ENCODE data around the gene AKAP13. TPM values are rescaled to one million over a fixed set of nuclear protein-coding genes. Genes with fewer than 3 reads are reported as not detected.

AKAP13 gene
- polyA plus RNA-seq, 1 donor from 2014 or later = 10.0 TPM

DNA sequence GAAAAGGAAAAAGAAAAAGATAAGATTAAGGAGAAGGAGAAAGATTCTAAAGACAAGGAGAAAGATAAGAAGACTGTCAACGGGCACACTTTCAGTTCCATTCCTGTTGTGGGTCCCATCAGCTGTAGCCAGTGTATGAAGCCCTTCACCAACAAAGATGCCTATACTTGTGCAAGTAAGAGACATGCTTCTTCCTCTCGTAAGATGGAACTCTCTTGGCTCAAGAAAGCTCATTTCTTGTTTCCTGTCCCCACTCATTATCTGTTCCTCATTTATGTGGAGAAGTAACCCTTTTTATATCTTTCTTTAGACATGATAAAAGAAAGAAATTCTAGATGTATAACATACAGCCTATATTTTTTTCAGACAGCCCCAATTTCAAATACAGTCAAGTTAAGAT is 312.9 kb downstream of the AKAP13 start:
- H3K9ac ChIP-seq (ENCODE audit: low read length) = no peak overlapping the region
- no peaks in the 10 kb centered on the region for H3K27me3 ChIP-seq (ENCODE audit: insufficient read depth, low read depth, low read length)
- H2AFZ ChIP-seq (ENCODE audit: low read depth, low read length) = no peak overlapping the region
- no peak for TF ChIP-seq EP300 (conservative IDR thresholded peaks at IDR 0.05; ENCODE audit: poor library complexity, severe bottlenecking)
- no peak for TF ChIP-seq TAF1 (IDR thresholded peaks at IDR 0.05; ENCODE audit: low read depth)
- no peak for TF ChIP-seq RAD21 (conservative IDR thresholded peaks at IDR 0.05)
- TF ChIP-seq SMC3 (conservative IDR thresholded peaks at IDR 0.05; ENCODE audit: poor library complexity) = no peak
- no peaks in the 10 kb centered on the region for H3F3A ChIP-seq (ENCODE audit: insufficient read depth, low read length, poor library complexity, severe bottlenecking)
- no peaks in the 10 kb centered on the region for H3K36me3 ChIP-seq (ENCODE audit: insufficient read depth, low read length)
- no peaks in the 10 kb centered on the region for H4K20me1 ChIP-seq (ENCODE audit: insufficient read depth)
- no peaks in the 10 kb centered on the region for H3K79me2 ChIP-seq (replicated peaks; ENCODE audit: insufficient read depth, low read length)
- no peaks in the 10 kb centered on the region for H3K9me3 ChIP-seq (ENCODE audit: low read length)
- H3K4me3 ChIP-seq (ENCODE audit: low read length) = no peak overlapping the region
- no peaks in the 10 kb centered on the region for H3K9me2 ChIP-seq (ENCODE audit: insufficient read depth, low read length)
- no peak overlapping the region for H3K27ac ChIP-seq (ENCODE audit: low read length)
- H3K4me2 ChIP-seq (ENCODE audit: low read length) = no peak overlapping the region

DNA sequence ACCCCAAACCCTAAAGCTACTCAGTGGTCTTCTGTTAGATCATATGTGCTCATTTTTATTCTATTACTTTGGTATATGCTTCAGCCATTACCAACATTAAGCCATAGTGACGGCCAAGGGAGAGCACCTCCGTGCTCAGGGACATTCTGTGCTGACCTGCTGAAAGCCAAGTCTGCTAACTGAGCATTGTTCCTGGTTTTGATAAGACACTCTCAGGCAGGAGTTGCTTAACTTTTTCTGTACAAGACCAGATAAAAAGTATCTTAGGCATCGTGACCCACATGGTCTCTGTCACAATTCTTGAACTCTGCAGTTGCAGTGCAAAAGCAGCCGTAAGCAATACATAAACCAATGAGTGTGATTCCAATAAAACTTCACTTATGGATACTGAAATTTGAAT is 313.7 kb downstream of the AKAP13 start:
- TF ChIP-seq EP300 (conservative IDR thresholded peaks at IDR 0.05; ENCODE audit: poor library complexity, severe bottlenecking) (no peak), POLR2AphosphoS5 (IDR thresholded peaks at IDR 0.05) (no peak), MXI1 (conservative IDR thresholded peaks at IDR 0.05; ENCODE audit: poor library complexity, severe bottlenecking) (no peak), RAD21 (conservative IDR thresholded peaks at IDR 0.05) (no peak), EZH2 (IDR thresholded peaks at IDR 0.05; ENCODE audit: borderline replicate concordance, insufficient read depth, low read length, poor library complexity, severe bottlenecking) (no peak), TAF1 (IDR thresholded peaks at IDR 0.05; ENCODE audit: low read depth) (no peak), REST (IDR thresholded peaks at IDR 0.05; ENCODE audit: borderline replicate concordance) (no peak), SMC3 (conservative IDR thresholded peaks at IDR 0.05; ENCODE audit: poor library complexity) (no peak)
- TF ChIP-seq, protein P1, sequence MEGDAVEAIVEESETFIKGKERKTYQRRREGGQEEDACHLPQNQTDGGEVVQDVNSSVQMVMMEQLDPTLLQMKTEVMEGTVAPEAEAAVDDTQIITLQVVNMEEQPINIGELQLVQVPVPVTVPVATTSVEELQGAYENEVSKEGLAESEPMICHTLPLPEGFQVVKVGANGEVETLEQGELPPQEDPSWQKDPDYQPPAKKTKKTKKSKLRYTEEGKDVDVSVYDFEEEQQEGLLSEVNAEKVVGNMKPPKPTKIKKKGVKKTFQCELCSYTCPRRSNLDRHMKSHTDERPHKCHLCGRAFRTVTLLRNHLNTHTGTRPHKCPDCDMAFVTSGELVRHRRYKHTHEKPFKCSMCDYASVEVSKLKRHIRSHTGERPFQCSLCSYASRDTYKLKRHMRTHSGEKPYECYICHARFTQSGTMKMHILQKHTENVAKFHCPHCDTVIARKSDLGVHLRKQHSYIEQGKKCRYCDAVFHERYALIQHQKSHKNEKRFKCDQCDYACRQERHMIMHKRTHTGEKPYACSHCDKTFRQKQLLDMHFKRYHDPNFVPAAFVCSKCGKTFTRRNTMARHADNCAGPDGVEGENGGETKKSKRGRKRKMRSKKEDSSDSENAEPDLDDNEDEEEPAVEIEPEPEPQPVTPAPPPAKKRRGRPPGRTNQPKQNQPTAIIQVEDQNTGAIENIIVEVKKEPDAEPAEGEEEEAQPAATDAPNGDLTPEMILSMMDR (IDR thresholded peaks at IDR 0.05; ENCODE audit: poor library complexity, severe bottlenecking) = no peak
- H3K27ac ChIP-seq (ENCODE audit: low read length) = no peak overlapping the region
- H3K9ac ChIP-seq (ENCODE audit: low read length) = no peak overlapping the region
- H3K9me2 ChIP-seq (ENCODE audit: insufficient read depth, low read length) = no peaks in the 10 kb centered on the region
- no peak overlapping the region for H3K4me3 ChIP-seq (ENCODE audit: low read length)
- no peaks in the 10 kb centered on the region for H3K27me3 ChIP-seq (ENCODE audit: insufficient read depth, low read depth, low read length)
- no peaks in the 10 kb centered on the region for H3K9me3 ChIP-seq (ENCODE audit: low read length)
- H3F3A ChIP-seq (ENCODE audit: insufficient read depth, low read length, poor library complexity, severe bottlenecking) = no peaks in the 10 kb centered on the region
- H3K79me2 ChIP-seq (replicated peaks; ENCODE audit: insufficient read depth, low read length) = no peaks in the 10 kb centered on the region
- H4K20me1 ChIP-seq (ENCODE audit: insufficient read depth) = no peaks in the 10 kb centered on the region
- no peaks in the 10 kb centered on the region for H3K36me3 ChIP-seq (ENCODE audit: insufficient read depth, low read length)
- no peak overlapping the region for H2AFZ ChIP-seq (ENCODE audit: low read depth, low read length)
- no peak overlapping the region for H3K4me2 ChIP-seq (ENCODE audit: low read length)

GRCh38 chr15:85700767-85701166 is 320.4 kb downstream of the AKAP13 start:
- H3K36me3 ChIP-seq (ENCODE audit: insufficient read depth, low read length) = no peaks in the 10 kb centered on the region
- no peaks in the 10 kb centered on the region for H4K20me1 ChIP-seq (ENCODE audit: insufficient read depth)
- H3K4me2 ChIP-seq (ENCODE audit: low read length) = no peak overlapping the region
- no peak overlapping the region for H2AFZ ChIP-seq (ENCODE audit: low read depth, low read length)
- H3K79me2 ChIP-seq (replicated peaks; ENCODE audit: insufficient read depth, low read length) = no peaks in the 10 kb centered on the region
- no peaks in the 10 kb centered on the region for H3F3A ChIP-seq (ENCODE audit: insufficient read depth, low read length, poor library complexity, severe bottlenecking)
- no peaks in the 10 kb centered on the region for H3K9me2 ChIP-seq (ENCODE audit: insufficient read depth, low read length)
- no peak overlapping the region for H3K4me3 ChIP-seq (ENCODE audit: low read length)
- no peaks in the 10 kb centered on the region for H3K27me3 ChIP-seq (ENCODE audit: insufficient read depth, low read depth, low read length)
- H3K9me3 ChIP-seq (ENCODE audit: low read length) = no peaks in the 10 kb centered on the region
- TF ChIP-seq RAD21 (conservative IDR thresholded peaks at IDR 0.05) (no peak), MXI1 (conservative IDR thresholded peaks at IDR 0.05; ENCODE audit: poor library complexity, severe bottlenecking) (no peak), SMC3 (conservative IDR thresholded peaks at IDR 0.05; ENCODE audit: poor library complexity) (no peak), EP300 (conservative IDR thresholded peaks at IDR 0.05; ENCODE audit: poor library complexity, severe bottlenecking) (no peak), TAF1 (IDR thresholded peaks at IDR 0.05; ENCODE audit: low read depth) (no peak), EZH2 (IDR thresholded peaks at IDR 0.05; ENCODE audit: borderline replicate concordance, insufficient read depth, low read length, poor library complexity, severe bottlenecking) (no peak), POLR2AphosphoS5 (IDR thresholded peaks at IDR 0.05) (no peak), REST (IDR thresholded peaks at IDR 0.05; ENCODE audit: borderline replicate concordance) (no peak)
- TF ChIP-seq, protein P1 (IDR thresholded peaks at IDR 0.05; ENCODE audit: poor library complexity, severe bottlenecking) = no peak
- no peak overlapping the region for H3K27ac ChIP-seq (ENCODE audit: low read length)
- no peak overlapping the region for H3K9ac ChIP-seq (ENCODE audit: low read length)

Data from neural cell (in vitro differentiated cells).